T-helper 2 cell treated with Interferon-gamma antibody and Interleukin-4, amounts not matched to agents 5 μg/mL and 100 μg/mL, for 36 hours (primary cell): ENCODE data around the gene ZFAND5.

Source experiments
- DNase-seq: peaks from one replicate; pipeline ENCODE4 v3.0.0; 2021; ENCODE audit warnings: low spot score
- H3K27ac Mint-ChIP-seq: one replicate; pipeline ENCODE4 v1.8.0; 2021; ENCODE audit warnings: mild to moderate bottlenecking, mixed read lengths
- H3K27me3 Mint-ChIP-seq: one replicate; pipeline ENCODE4 v1.8.0; 2021; ENCODE audit warnings: low read depth, mixed read lengths
- H3K36me3 Mint-ChIP-seq: one replicate; pipeline ENCODE4 v1.8.0; 2021; ENCODE audit warnings: low read depth, mixed read lengths
- H3K4me1 Mint-ChIP-seq: one replicate; pipeline ENCODE4 v1.8.0; 2021; ENCODE audit warnings: low read depth, mixed read lengths
- H3K4me3 Mint-ChIP-seq: one replicate; pipeline ENCODE4 v1.8.0; 2022; ENCODE audit warnings: mild to moderate bottlenecking, moderate library complexity, mixed read lengths
- H3K9me3 Mint-ChIP-seq: one replicate; pipeline ENCODE4 v1.8.0; 2021; ENCODE audit warnings: mixed read lengths

ZFAND5 gene

GRCh38 chr9:72383978-72384709 is 19.1 kb upstream of the ZFAND5 start:
- no peak overlapping the region for H3K4me3 Mint-ChIP-seq
- H3K36me3 Mint-ChIP-seq = no peaks in the 10 kb centered on the region
- H3K27ac Mint-ChIP-seq = no peak overlapping the region
- H3K9me3 Mint-ChIP-seq = no peaks in the 10 kb centered on the region
- no peak for DNase-seq
- peaks cover 7% of the 10 kb centered on the region for H3K4me1 Mint-ChIP-seq
- H3K27me3 Mint-ChIP-seq = no peaks in the 10 kb centered on the region

GRCh38 chr9:72382405-72382804 is 17.4 kb upstream of the ZFAND5 start:
- Mint-ChIP-seq H3K4me3 (no peak overlapping the region), H3K27me3 (peaks cover 2% of the 10 kb centered on the region), H3K36me3 (no peaks in the 10 kb centered on the region), H3K27ac (no peak overlapping the region), H3K9me3 (no peaks in the 10 kb centered on the region), H3K4me1 (no peaks in the 10 kb centered on the region)
- DNase-seq = no peak

GRCh38 chr9:72377041-72377440 is 12.0 kb upstream of the ZFAND5 start:
- no peak overlapping the region for H3K4me3 Mint-ChIP-seq
- no peaks in the 10 kb centered on the region for H3K4me1 Mint-ChIP-seq
- H3K36me3 Mint-ChIP-seq = no peaks in the 10 kb centered on the region
- H3K27me3 Mint-ChIP-seq = peaks cover 2% of the 10 kb centered on the region
- no peak overlapping the region for H3K27ac Mint-ChIP-seq
- H3K9me3 Mint-ChIP-seq = no peaks in the 10 kb centered on the region
- DNase-seq = no peak

DNA sequence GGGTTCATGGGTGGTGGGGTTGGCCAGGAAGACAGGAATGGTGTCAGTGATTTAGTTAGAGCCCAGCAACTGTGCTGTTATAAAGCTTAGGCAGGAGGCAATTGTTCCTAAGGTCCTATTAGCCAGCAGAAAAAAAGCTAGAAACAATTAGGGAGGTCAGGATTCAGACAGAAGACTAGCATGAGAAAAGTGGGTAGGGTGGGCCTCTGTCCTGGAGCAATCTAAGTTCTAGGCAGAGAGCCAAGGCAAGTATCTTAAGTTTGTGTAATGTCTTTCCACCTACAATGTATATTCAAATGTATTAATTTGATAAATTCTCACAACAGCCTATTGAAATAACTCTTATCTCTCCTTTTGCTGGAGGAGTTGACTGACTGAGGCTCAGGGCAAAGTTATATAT is 6.1 kb upstream of the ZFAND5 start:
- no peaks in the 10 kb centered on the region for H3K4me1 Mint-ChIP-seq
- DNase-seq = no peak
- H3K36me3 Mint-ChIP-seq = no peaks in the 10 kb centered on the region
- H3K27ac Mint-ChIP-seq = no peak overlapping the region
- H3K9me3 Mint-ChIP-seq = no peaks in the 10 kb centered on the region
- H3K4me3 Mint-ChIP-seq = no peak overlapping the region
- no peaks in the 10 kb centered on the region for H3K27me3 Mint-ChIP-seq

- Mint-ChIP-seq H3K4me1 (peaks cover 30% of the 10 kb centered on the region), H3K4me3 (peak overlapping the region; percentile 93), H3K9me3 (no peaks in the 10 kb centered on the region), H3K27ac (peak overlapping the region; percentile 98), H3K36me3 (peaks cover 16% of the 10 kb centered on the region), H3K27me3 (no peaks in the 10 kb centered on the region)
- DNase-seq = peak; percentile 54
These were observed 683 bp upstream of the ZFAND5 start for GRCh38 chr9:72365525-72366256.

GRCh38 chr9:72363908-72364678 is 915 bp downstream of the ZFAND5 start:
- Mint-ChIP-seq H3K27ac (peak overlapping the region; percentile 93), H3K27me3 (no peaks in the 10 kb centered on the region), H3K4me3 (peak overlapping the region; percentile 97), H3K4me1 (peaks cover 36% of the 10 kb centered on the region), H3K9me3 (no peaks in the 10 kb centered on the region), H3K36me3 (peaks cover 31% of the 10 kb centered on the region)
- peak; percentile 71 for DNase-seq

- H3K27me3 Mint-ChIP-seq = no peaks in the 10 kb centered on the region
- H3K4me3 Mint-ChIP-seq = peak overlapping the region; percentile 97
- H3K9me3 Mint-ChIP-seq = no peaks in the 10 kb centered on the region
- H3K27ac Mint-ChIP-seq = peak overlapping the region; percentile 93
- H3K36me3 Mint-ChIP-seq = peaks cover 36% of the 10 kb centered on the region
- peaks cover 41% of the 10 kb centered on the region for H3K4me1 Mint-ChIP-seq
- no peak for DNase-seq
These were observed 1.8 kb downstream of the ZFAND5 start for GRCh38 chr9:72363236-72363635.

DNA sequence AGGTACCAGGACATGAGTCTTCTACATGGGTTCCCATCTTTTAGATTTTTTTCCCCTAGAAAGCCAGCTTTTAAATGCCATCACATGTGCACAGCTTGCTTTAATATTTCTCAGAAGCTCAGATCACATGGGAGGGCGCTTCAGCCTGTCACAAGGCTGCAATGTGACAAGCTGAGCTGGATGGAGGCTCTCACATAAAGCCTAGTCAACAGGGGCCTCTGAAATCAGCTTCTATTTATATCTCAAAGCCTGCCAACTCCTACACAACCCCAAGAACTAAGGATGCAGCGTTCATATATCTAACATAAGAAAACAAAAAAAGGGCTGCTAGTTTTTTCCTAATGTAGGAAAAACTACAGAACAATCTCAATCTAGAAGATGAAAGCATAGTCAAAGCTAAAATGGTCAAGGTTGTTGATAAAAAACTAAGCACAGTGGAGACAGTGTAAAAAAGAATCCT is 2.3 kb downstream of the ZFAND5 start:
- H3K9me3 Mint-ChIP-seq = no peaks in the 10 kb centered on the region
- peaks cover 42% of the 10 kb centered on the region for H3K4me1 Mint-ChIP-seq
- no peaks in the 10 kb centered on the region for H3K27me3 Mint-ChIP-seq
- H3K27ac Mint-ChIP-seq = peak overlapping the region; percentile 83
- H3K4me3 Mint-ChIP-seq = peak overlapping the region; percentile 97
- DNase-seq = peak; percentile 58
- H3K36me3 Mint-ChIP-seq = peaks cover 42% of the 10 kb centered on the region

DNA sequence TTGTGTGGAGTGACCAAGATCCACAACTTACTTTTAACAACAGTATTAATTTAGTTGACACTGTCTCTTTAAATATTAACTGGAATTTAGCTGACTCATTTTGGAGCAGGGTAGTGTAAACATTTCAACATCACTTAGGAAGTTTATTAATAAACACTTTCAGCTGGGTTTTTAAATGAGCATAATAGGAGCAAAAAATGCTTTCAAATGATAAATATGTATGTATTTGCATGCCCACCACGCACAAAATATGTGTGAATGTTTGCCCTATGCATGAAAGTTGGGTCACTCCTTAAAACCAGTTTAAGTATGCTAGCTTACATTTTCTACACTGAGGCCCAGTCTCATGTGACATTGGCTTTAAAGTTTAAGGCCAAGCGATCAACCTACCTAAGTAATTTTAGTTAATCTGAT is 2.9 kb downstream of the ZFAND5 start:
- Mint-ChIP-seq H3K27me3 (no peaks in the 10 kb centered on the region), H3K4me3 (peak overlapping the region; percentile 97), H3K9me3 (no peaks in the 10 kb centered on the region), H3K4me1 (peaks cover 47% of the 10 kb centered on the region), H3K27ac (peak overlapping the region; percentile 83), H3K36me3 (peaks cover 47% of the 10 kb centered on the region)
- DNase-seq = no peak

- no peaks in the 10 kb centered on the region for H3K27me3 Mint-ChIP-seq
- H3K4me1 Mint-ChIP-seq = peaks cover 50% of the 10 kb centered on the region
- H3K27ac Mint-ChIP-seq = no peak overlapping the region
- no peaks in the 10 kb centered on the region for H3K9me3 Mint-ChIP-seq
- DNase-seq = no peak
- no peak overlapping the region for H3K4me3 Mint-ChIP-seq
- peaks cover 57% of the 10 kb centered on the region for H3K36me3 Mint-ChIP-seq
These were observed 3.8 kb downstream of the ZFAND5 start for GRCh38 chr9:72361217-72361616.

DNA sequence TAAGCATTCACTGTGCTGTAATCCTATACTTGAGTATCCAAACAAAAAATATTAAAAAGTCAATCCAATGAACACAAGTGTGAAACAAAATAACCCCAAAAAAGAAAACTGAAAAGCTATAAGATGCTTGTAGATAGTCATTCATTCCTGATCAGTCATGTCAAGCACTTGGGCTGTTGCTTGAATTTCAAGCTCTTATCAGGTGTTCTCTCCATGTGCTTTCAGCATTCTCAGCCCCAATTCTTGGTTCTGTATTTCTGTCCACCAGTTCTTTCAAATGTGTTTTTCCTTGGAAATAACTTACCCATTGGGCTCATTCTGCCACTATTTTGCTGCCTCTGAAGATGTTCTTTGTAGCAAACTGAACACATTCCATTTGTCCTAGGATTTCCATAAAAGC is 4.7 kb downstream of the ZFAND5 start:
- no peak for DNase-seq
- H3K27me3 Mint-ChIP-seq = no peaks in the 10 kb centered on the region
- H3K4me3 Mint-ChIP-seq = no peak overlapping the region
- peaks cover 44% of the 10 kb centered on the region for H3K4me1 Mint-ChIP-seq
- no peaks in the 10 kb centered on the region for H3K9me3 Mint-ChIP-seq
- peaks cover 65% of the 10 kb centered on the region for H3K36me3 Mint-ChIP-seq
- no peak overlapping the region for H3K27ac Mint-ChIP-seq

- Mint-ChIP-seq H3K27me3 (no peaks in the 10 kb centered on the region), H3K36me3 (peaks cover 75% of the 10 kb centered on the region), H3K4me3 (no peak overlapping the region), H3K27ac (peak overlapping the region; percentile 63), H3K9me3 (no peaks in the 10 kb centered on the region), H3K4me1 (peaks cover 28% of the 10 kb centered on the region)
- DNase-seq = no peak
These were observed 8.9 kb downstream of the ZFAND5 start for GRCh38 chr9:72356041-72356582.

DNA sequence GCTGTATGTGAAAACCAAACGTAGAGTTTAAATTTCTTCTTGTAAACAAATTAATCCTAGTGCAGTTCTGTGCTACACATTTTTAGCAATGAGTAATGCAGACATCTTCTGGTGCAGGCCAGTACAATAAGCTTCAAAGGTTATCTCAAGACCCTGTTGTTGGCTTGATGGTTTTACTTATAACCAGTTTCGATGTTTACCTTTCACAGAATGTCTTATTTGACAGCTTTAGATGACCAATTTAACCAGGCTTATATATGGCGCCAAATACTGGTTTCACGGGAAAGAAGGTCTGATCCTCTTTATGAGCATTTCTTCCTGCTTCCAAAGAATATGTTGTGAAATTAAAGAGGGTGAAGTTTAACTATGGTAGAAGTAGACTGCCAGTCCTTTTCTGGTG is 9.9 kb downstream of the ZFAND5 start:
- peaks cover 68% of the 10 kb centered on the region for H3K36me3 Mint-ChIP-seq
- H3K27ac Mint-ChIP-seq = no peak overlapping the region
- DNase-seq = no peak
- H3K4me3 Mint-ChIP-seq = no peak overlapping the region
- H3K4me1 Mint-ChIP-seq = peaks cover 23% of the 10 kb centered on the region
- H3K27me3 Mint-ChIP-seq = no peaks in the 10 kb centered on the region
- no peaks in the 10 kb centered on the region for H3K9me3 Mint-ChIP-seq

DNA sequence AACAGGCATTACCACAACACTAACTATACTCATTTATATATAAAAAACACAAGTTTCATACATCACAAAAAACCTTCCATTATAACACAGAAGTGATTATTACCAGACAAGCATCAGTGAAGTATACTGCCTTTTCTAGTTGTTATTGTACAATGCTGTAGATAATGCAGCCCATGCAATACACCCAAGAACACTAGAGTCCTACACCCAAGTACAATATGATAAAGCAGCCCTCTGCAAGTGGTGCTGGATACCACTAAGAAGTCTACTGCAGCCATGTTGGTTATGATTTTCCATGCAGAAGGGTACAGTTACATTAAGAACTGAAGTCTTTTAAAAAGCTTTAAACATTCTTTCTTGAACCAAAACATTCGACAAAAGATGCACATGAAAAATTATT is 10.3 kb downstream of the ZFAND5 start:
- no peak overlapping the region for H3K27ac Mint-ChIP-seq
- peaks cover 63% of the 10 kb centered on the region for H3K36me3 Mint-ChIP-seq
- no peak overlapping the region for H3K4me3 Mint-ChIP-seq
- peaks cover 23% of the 10 kb centered on the region for H3K4me1 Mint-ChIP-seq
- no peak for DNase-seq
- H3K27me3 Mint-ChIP-seq = no peaks in the 10 kb centered on the region
- H3K9me3 Mint-ChIP-seq = no peaks in the 10 kb centered on the region
